HepG2 (cell line): ENCODE results near the gene MAP3K9.

ENCODE experiments used
- CTCF ChIP-seq: sonication (generic); formaldehyde crosslinking; IDR thresholded peaks from 2 replicates; pipeline ENCODE4 v1.5.0; 2020; ENCODE audit warnings: mild to moderate bottlenecking, missing genetic modification reagents, moderate library complexity
- ELF4 ChIP-seq: sonication (generic); formaldehyde crosslinking; IDR thresholded peaks from 2 replicates; pipeline ENCODE4 v1.5.0; 2020; ENCODE audit warnings: missing genetic modification reagents, mild to moderate bottlenecking, moderate library complexity, borderline replicate concordance
- EZH2 ChIP-seq: conservative IDR thresholded peaks from 2 replicates; pipeline ENCODE4 v1.6.1; 2012; ENCODE audit warnings: mild to moderate bottlenecking, low read depth, low read length, moderate library complexity
- HMGA1 ChIP-seq: sonication (generic); formaldehyde crosslinking; conservative IDR thresholded peaks from 2 replicates; pipeline ENCODE4 v1.4.0; 2020; ENCODE audit warnings: missing genetic modification reagents
- MXI1 ChIP-seq: IDR thresholded peaks from 3 replicates; pipeline ENCODE4 v1.6.1; 2012; ENCODE audit warnings: low read depth, low read length, inconsistent platforms, borderline replicate concordance
- ZFP36L1 ChIP-seq: sonication (generic); formaldehyde crosslinking; IDR thresholded peaks from 2 replicates; pipeline ENCODE4 v1.8.0; 2022; ENCODE audit warnings: mild to moderate bottlenecking, missing genetic modification reagents, moderate library complexity
- ZFP41 ChIP-seq: sonication (generic); formaldehyde crosslinking; IDR thresholded peaks from 2 replicates; pipeline ENCODE4 v1.4.0; 2020; ENCODE audit warnings: mild to moderate bottlenecking, missing genetic modification reagents, borderline replicate concordance
- ZNF274 ChIP-seq: sonication (generic); formaldehyde crosslinking; IDR thresholded peaks from 2 replicates; pipeline ENCODE4 v1.5.1; 2020; ENCODE audit warnings: mild to moderate bottlenecking, missing genetic modification reagents
- ZNF547 ChIP-seq: sonication (generic); formaldehyde crosslinking; IDR thresholded peaks from 2 replicates; pipeline ENCODE4 v1.5.1; 2020; ENCODE audit warnings: mild to moderate bottlenecking, missing genetic modification reagents
- ZNF549 ChIP-seq: sonication (generic); formaldehyde crosslinking; IDR thresholded peaks from 2 replicates; pipeline ENCODE4 v1.5.0; 2020; ENCODE audit warnings: missing genetic modification reagents
- ZNF670 ChIP-seq: sonication (generic); formaldehyde crosslinking; IDR thresholded peaks from 2 replicates; pipeline ENCODE4 v1.8.0; 2022; ENCODE audit warnings: mild to moderate bottlenecking, missing genetic modification reagents, borderline replicate concordance
- ZNF784 ChIP-seq: sonication (generic); formaldehyde crosslinking; IDR thresholded peaks from 2 replicates; pipeline ENCODE4 v1.5.1; 2020; ENCODE audit warnings: missing genetic modification reagents, mild to moderate bottlenecking, borderline replicate concordance
- TF ChIP-seq, protein P1 (sequence below), 2 experiments: sonication (generic) in 1 of 2; formaldehyde crosslinking in 1 of 2; IDR thresholded peaks; 2 replicates each; pipeline versions ENCODE4 v1.4.0 to v1.6.1; 2016 to 2020; ENCODE audit warnings: borderline replicate concordance in 1 of 2, low read depth in 1 of 2, mild to moderate bottlenecking in 1 of 2, missing genetic modification reagents in 1 of 2

DNA sequence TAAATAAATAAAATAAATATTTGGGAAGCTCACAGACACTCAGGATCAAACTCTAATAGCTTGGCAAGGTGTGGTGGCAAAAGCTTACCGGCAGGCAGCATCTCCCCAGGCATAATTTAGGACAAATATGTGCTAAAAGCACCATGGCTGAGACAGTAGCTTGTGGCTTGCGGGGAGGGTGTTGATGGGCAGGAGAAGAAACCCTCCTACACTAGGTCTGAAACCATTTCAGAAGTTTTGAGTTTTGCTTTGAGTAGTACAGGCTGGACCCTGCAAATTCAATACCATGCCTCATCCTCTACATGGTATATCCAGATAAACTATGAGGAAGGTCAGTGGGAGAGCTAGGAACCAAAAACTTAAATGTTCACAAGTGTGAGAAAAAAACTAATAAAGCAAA lies 33.1 kb downstream of the MAP3K9 start:
- no peak for TF ChIP-seq ZNF274 (CRISPR knock-in tag)
- no peak for TF ChIP-seq ZNF549
- TF ChIP-seq CTCF, result no peak
- TF ChIP-seq HMGA1 (CRISPR knock-in tag), result no peak
- TF ChIP-seq ELF4 (CRISPR knock-in tag), result no peak
- TF ChIP-seq MXI1, result no peak
- no peak for TF ChIP-seq ZFP41 (CRISPR knock-in tag)
- TF ChIP-seq EZH2, result no peak
- TF ChIP-seq, protein P1, sequence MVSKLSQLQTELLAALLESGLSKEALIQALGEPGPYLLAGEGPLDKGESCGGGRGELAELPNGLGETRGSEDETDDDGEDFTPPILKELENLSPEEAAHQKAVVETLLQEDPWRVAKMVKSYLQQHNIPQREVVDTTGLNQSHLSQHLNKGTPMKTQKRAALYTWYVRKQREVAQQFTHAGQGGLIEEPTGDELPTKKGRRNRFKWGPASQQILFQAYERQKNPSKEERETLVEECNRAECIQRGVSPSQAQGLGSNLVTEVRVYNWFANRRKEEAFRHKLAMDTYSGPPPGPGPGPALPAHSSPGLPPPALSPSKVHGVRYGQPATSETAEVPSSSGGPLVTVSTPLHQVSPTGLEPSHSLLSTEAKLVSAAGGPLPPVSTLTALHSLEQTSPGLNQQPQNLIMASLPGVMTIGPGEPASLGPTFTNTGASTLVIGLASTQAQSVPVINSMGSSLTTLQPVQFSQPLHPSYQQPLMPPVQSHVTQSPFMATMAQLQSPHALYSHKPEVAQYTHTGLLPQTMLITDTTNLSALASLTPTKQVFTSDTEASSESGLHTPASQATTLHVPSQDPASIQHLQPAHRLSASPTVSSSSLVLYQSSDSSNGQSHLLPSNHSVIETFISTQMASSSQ (IDR thresholded peaks at IDR 0.05; ENCODE audit: low read depth), result no peak
- TF ChIP-seq, protein P1 (CRISPR knock-in tag; IDR thresholded peaks at IDR 0.05; ENCODE audit: borderline replicate concordance), result no peak
- TF ChIP-seq ZFP36L1 (CRISPR knock-in tag), result no peak
- no peak for TF ChIP-seq ZNF670 (CRISPR knock-in tag)
- no peak for TF ChIP-seq ZNF547 (CRISPR knock-in tag)
- no peak for TF ChIP-seq ZNF784 (CRISPR knock-in tag)
